DND-41 (cell line): ENCODE results near the gene LIN54.

ENCODE experiments used
- EZH2 ChIP-seq: IDR thresholded peaks from 3 replicates; pipeline ENCODE4 v1.6.1; 2012; ENCODE audit warnings: borderline replicate concordance, low read depth, mild to moderate bottlenecking, moderate library complexity, low read length, inconsistent platforms; ENCODE audit not compliant: severe bottlenecking
- TF ChIP-seq, protein P1 (sequence below): IDR thresholded peaks from 2 replicates; pipeline ENCODE4 v1.5.1; 2012; ENCODE audit warnings: borderline replicate concordance, low read length, moderate library complexity, mild to moderate bottlenecking; ENCODE audit not compliant: poor library complexity, severe bottlenecking; ENCODE audit errors: extremely low read depth

DNA sequence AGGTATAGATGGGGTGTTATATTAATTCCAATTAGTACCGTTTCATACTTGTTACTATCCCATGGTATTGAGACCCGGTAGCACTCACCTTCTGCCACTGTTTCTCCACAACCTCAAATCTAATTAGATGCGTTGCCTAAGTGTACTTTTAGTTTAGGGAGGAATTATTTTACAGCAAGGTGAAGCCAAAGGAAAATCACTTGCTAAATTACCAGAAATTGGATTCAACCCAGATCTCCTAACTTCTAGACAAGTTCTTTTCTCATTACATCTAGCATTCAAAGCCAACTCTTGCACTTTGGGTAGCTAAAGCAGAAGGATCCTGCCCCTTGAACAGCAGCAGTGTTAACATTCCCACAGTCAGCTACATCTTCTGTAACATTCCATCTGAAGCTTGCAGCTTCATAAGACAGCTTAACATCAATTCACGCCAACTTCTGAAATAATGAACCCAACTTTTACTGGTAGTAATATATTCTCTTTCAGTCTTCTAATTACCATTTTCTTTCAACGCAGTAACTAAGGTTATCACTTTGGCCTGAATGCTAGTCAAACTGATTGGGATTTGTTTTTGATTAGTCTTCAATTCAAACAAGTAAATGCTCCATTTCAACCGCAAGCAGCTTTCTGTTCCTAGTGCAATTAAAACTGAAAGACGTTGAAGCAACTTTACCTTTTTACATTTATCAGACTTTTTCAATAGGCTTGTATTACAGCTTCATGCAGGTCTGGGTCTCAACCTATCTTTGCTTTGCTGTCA is 118.7 kb downstream of the LIN54 start:
- TF ChIP-seq, protein P1, sequence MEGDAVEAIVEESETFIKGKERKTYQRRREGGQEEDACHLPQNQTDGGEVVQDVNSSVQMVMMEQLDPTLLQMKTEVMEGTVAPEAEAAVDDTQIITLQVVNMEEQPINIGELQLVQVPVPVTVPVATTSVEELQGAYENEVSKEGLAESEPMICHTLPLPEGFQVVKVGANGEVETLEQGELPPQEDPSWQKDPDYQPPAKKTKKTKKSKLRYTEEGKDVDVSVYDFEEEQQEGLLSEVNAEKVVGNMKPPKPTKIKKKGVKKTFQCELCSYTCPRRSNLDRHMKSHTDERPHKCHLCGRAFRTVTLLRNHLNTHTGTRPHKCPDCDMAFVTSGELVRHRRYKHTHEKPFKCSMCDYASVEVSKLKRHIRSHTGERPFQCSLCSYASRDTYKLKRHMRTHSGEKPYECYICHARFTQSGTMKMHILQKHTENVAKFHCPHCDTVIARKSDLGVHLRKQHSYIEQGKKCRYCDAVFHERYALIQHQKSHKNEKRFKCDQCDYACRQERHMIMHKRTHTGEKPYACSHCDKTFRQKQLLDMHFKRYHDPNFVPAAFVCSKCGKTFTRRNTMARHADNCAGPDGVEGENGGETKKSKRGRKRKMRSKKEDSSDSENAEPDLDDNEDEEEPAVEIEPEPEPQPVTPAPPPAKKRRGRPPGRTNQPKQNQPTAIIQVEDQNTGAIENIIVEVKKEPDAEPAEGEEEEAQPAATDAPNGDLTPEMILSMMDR: no peak
- TF ChIP-seq EZH2: no peak
